CD8-positive, alpha-beta memory T cell (primary cell): ENCODE results near the gene CLCN7. TPM values are rescaled to one million over a fixed set of nuclear protein-coding genes. Genes with fewer than 3 reads are reported as not detected.

ENCODE experiments used
- CTCF ChIA-PET: fragments of 350-600 bp; sonication (Branson Sonifier 250); formaldehyde crosslinking; loops from one replicate; lab custom pipeline; 2021; ENCODE audit warnings: antibody characterized with exemption; lab: Charles Lee
- POLR2A ChIA-PET: fragments of 350-600 bp; sonication (Branson Sonifier 250); formaldehyde crosslinking; loops from one replicate; lab custom pipeline; 2021; ENCODE audit warnings: antibody characterized with exemption; lab: Charles Lee
- DNase-seq, 5 donors: peaks; one replicate each; pipeline versions ENCODE4 v3.0.0 to v3.0.0-alpha.2; 2020 to 2022; ENCODE audit warnings: mixed read lengths in 1 of 5
- H3K27ac ChIP-seq: one replicate; pipeline ENCODE4 v1.7.0; 2013; ENCODE audit warnings: low read depth, mild to moderate bottlenecking, low read length, moderate library complexity
- H3K27me3 ChIP-seq: 2 replicates; pipeline ENCODE4 v1.7.0; 2013; ENCODE audit warnings: low read length, mild to moderate bottlenecking; ENCODE audit not compliant: insufficient read depth, poor library complexity, severe bottlenecking
- H3K36me3 ChIP-seq: 2 replicates; pipeline ENCODE4 v1.7.0; 2013; ENCODE audit warnings: mild to moderate bottlenecking, low read length, moderate library complexity; ENCODE audit not compliant: insufficient read depth
- H3K4me1 ChIP-seq: 2 replicates; pipeline ENCODE4 v1.7.0; 2013; ENCODE audit warnings: mild to moderate bottlenecking, low read length, moderate library complexity; ENCODE audit not compliant: insufficient read depth
- H3K4me3 ChIP-seq: 2 replicates; pipeline ENCODE4 v1.7.0; 2013; ENCODE audit warnings: mild to moderate bottlenecking, low read length
- H3K9me3 ChIP-seq: 2 replicates; pipeline ENCODE4 v1.7.0; 2013; ENCODE audit warnings: mild to moderate bottlenecking, low read length
- H3K27ac Mint-ChIP-seq, 8 donors: one replicate each; pipeline ENCODE4 v1.8.0; 2020 to 2021; ENCODE audit warnings: mixed read lengths in 8 of 8, mild to moderate bottlenecking in 6 of 8, inconsistent platforms in 3 of 8, moderate library complexity in 3 of 8
- H3K27me3 Mint-ChIP-seq, 2 donors: one replicate each; pipeline ENCODE4 v1.8.0; 2020 to 2021; ENCODE audit warnings: mixed read lengths in 2 of 2, mild to moderate bottlenecking in 1 of 2, moderate library complexity in 1 of 2
- H3K36me3 Mint-ChIP-seq, 3 donors: one replicate each; pipeline ENCODE4 v1.8.0; 2020 to 2021; ENCODE audit warnings: mixed read lengths in 3 of 3, inconsistent platforms in 1 of 3, mild to moderate bottlenecking in 1 of 3
- H3K4me1 Mint-ChIP-seq, 3 donors: one replicate each; pipeline ENCODE4 v1.8.0; 2020 to 2021; ENCODE audit warnings: mixed read lengths in 3 of 3, inconsistent platforms in 1 of 3, mild to moderate bottlenecking in 1 of 3
- H3K4me3 Mint-ChIP-seq, 7 donors: one replicate each; pipeline ENCODE4 v1.8.0; 2020 to 2021; ENCODE audit warnings: mixed read lengths in 7 of 7, mild to moderate bottlenecking in 6 of 7, moderate library complexity in 4 of 7, inconsistent platforms in 2 of 7
- H3K9me3 Mint-ChIP-seq, 5 donors: one replicate each; pipeline ENCODE4 v1.8.0; 2020 to 2022; ENCODE audit warnings: mixed read lengths in 5 of 5, mild to moderate bottlenecking in 3 of 5, moderate library complexity in 2 of 5, inconsistent platforms in 1 of 5
- polyA plus RNA-seq: library from polyadenylated mRNA; unstranded; fragments of 300-500 nt; fragmentation: Illumina TruSeq; gene quantifications from one replicate; pipeline ENCODE4 v1.2.3, GENCODE V29; 2021
- total RNA-seq, 2 experiments: library from RNA; stranded (reverse); gene quantifications; one replicate each; pipeline ENCODE4 v1.2.3, GENCODE V29; 2021

Gene CLCN7
- total and polyA plus RNA-seq, 3 experiments from 2014 or later = 29.3 to 59.1 (median 52.8) TPM

GRCh38 chr16:1512774-1513173 is 37.9 kb upstream of the CLCN7 start:
- DNase-seq = no peak
- H3K9me3 ChIP-seq = no peaks in the 10 kb centered on the region
- Mint-ChIP-seq H3K27me3 (no peaks in the 10 kb centered on the region), H3K4me3 (no peak overlapping the region), H3K9me3 (peaks cover 0 to 4% (median 1%) of the 10 kb centered on the region in 5 donors), H3K27ac (peak overlapping the region in 3 of 8 donors; percentile 30 to 79 (median 74)), H3K36me3 (peaks cover 3 to 6% (median 5%) of the 10 kb centered on the region in 3 donors), H3K4me1 (no peaks in the 10 kb centered on the region)
- no peaks in the 10 kb centered on the region for H3K36me3 ChIP-seq
- no peaks in the 10 kb centered on the region for H3K27me3 ChIP-seq
- ChIA-PET POLR2A (interaction anchor here (0.6 kb wide), 1 partner anchor 220 kb away, joined by 3 read pairs; no protein-coding TSS in a partner anchor), CTCF (no interaction called here)
- no peak overlapping the region for H3K27ac ChIP-seq
- H3K4me3 ChIP-seq = no peak overlapping the region
- H3K4me1 ChIP-seq = no peaks in the 10 kb centered on the region

GRCh38 chr16:1511662-1512569 is 37.1 kb upstream of the CLCN7 start:
- Histone ChIP-seq H3K9me3 (no peaks in the 10 kb centered on the region), H3K27me3 (no peaks in the 10 kb centered on the region), H3K27ac (no peak overlapping the region), H3K4me3 (no peak overlapping the region), H3K36me3 (no peaks in the 10 kb centered on the region), H3K4me1 (no peaks in the 10 kb centered on the region)
- Mint-ChIP-seq H3K4me3 (no peak overlapping the region), H3K36me3 (peaks cover 5 to 9% (median 5%) of the 10 kb centered on the region in 3 donors), H3K9me3 (peaks cover 0 to 4% (median 1%) of the 10 kb centered on the region in 5 donors), H3K4me1 (no peaks in the 10 kb centered on the region), H3K27me3 (no peaks in the 10 kb centered on the region), H3K27ac (peak overlapping the region in 2 of 8 donors; percentile 30 to 58)
- DNase-seq = no peak
- POLR2A ChIA-PET = interaction anchor here (0.6 kb wide), 1 partner anchor 221 kb away, joined by 3 read pairs; no protein-coding TSS in a partner anchor
- CTCF ChIA-PET = no interaction called here

GRCh38 chr16:1510941-1511351 is 36.1 kb upstream of the CLCN7 start:
- H3K36me3 Mint-ChIP-seq = peaks cover 5 to 15% (median 5%) of the 10 kb centered on the region in 3 donors
- ChIA-PET POLR2A (no interaction called here), CTCF (no interaction called here)
- no peak for DNase-seq
- no peak overlapping the region for H3K4me3 ChIP-seq
- no peaks in the 10 kb centered on the region for H3K27me3 Mint-ChIP-seq
- no peak overlapping the region for H3K4me3 Mint-ChIP-seq
- H3K9me3 ChIP-seq = no peaks in the 10 kb centered on the region
- no peak overlapping the region for H3K27ac Mint-ChIP-seq
- H3K27me3 ChIP-seq = no peaks in the 10 kb centered on the region
- no peaks in the 10 kb centered on the region for H3K36me3 ChIP-seq
- no peaks in the 10 kb centered on the region for H3K4me1 ChIP-seq
- no peaks in the 10 kb centered on the region for H3K4me1 Mint-ChIP-seq
- no peak overlapping the region for H3K27ac ChIP-seq
- H3K9me3 Mint-ChIP-seq = peaks cover 0 to 4% (median 1%) of the 10 kb centered on the region in 5 donors

GRCh38 chr16:1510272-1510671 is 35.4 kb upstream of the CLCN7 start:
- ChIA-PET POLR2A (no interaction called here), CTCF (no interaction called here)
- Histone ChIP-seq H3K4me3 (no peak overlapping the region), H3K27me3 (no peaks in the 10 kb centered on the region), H3K27ac (no peak overlapping the region), H3K9me3 (no peaks in the 10 kb centered on the region), H3K4me1 (no peaks in the 10 kb centered on the region), H3K36me3 (no peaks in the 10 kb centered on the region)
- no peaks in the 10 kb centered on the region for H3K4me1 Mint-ChIP-seq
- H3K36me3 Mint-ChIP-seq = peaks cover 5 to 19% (median 5%) of the 10 kb centered on the region in 3 donors
- peak overlapping the region in 1 of 8 donors; percentile 91 for H3K27ac Mint-ChIP-seq
- H3K9me3 Mint-ChIP-seq = peaks cover 0 to 4% (median 1%) of the 10 kb centered on the region in 5 donors
- H3K27me3 Mint-ChIP-seq = no peaks in the 10 kb centered on the region
- H3K4me3 Mint-ChIP-seq = no peak overlapping the region
- DNase-seq = no peak

- Mint-ChIP-seq H3K27me3 (no peaks in the 10 kb centered on the region), H3K36me3 (peaks cover 2 to 24% (median 5%) of the 10 kb centered on the region in 3 donors), H3K4me3 (no peak overlapping the region), H3K9me3 (peaks cover 0 to 4% (median 1%) of the 10 kb centered on the region in 5 donors), H3K4me1 (no peaks in the 10 kb centered on the region), H3K27ac (peak overlapping the region in 1 of 8 donors; percentile 91)
- CTCF ChIA-PET = no interaction called here
- DNase-seq = no peak
- Histone ChIP-seq H3K27ac (no peak overlapping the region), H3K9me3 (no peaks in the 10 kb centered on the region), H3K4me3 (no peak overlapping the region), H3K36me3 (no peaks in the 10 kb centered on the region), H3K27me3 (no peaks in the 10 kb centered on the region), H3K4me1 (no peaks in the 10 kb centered on the region)
- POLR2A ChIA-PET = no interaction called here
Measured at GRCh38 chr16:1509307-1510221, 34.7 kb upstream of the CLCN7 start.

- Mint-ChIP-seq H3K27ac (no peak overlapping the region), H3K9me3 (peaks cover 0 to 2% (median 1%) of the 10 kb centered on the region in 5 donors), H3K4me1 (no peaks in the 10 kb centered on the region), H3K4me3 (no peak overlapping the region), H3K27me3 (no peaks in the 10 kb centered on the region), H3K36me3 (peaks cover 2 to 25% (median 5%) of the 10 kb centered on the region in 3 donors)
- no peak overlapping the region for H3K4me3 ChIP-seq
- H3K4me1 ChIP-seq = no peaks in the 10 kb centered on the region
- POLR2A ChIA-PET = no interaction called here
- no peaks in the 10 kb centered on the region for H3K9me3 ChIP-seq
- no peak overlapping the region for H3K27ac ChIP-seq
- no peaks in the 10 kb centered on the region for H3K27me3 ChIP-seq
- H3K36me3 ChIP-seq = no peaks in the 10 kb centered on the region
- DNase-seq = no peak
- CTCF ChIA-PET = no interaction called here
Measured at GRCh38 chr16:1508494-1509187, 33.8 kb upstream of the CLCN7 start.

GRCh38 chr16:1506494-1507213 is 31.8 kb upstream of the CLCN7 start:
- DNase-seq = no peak
- Histone ChIP-seq H3K27ac (no peak overlapping the region), H3K9me3 (no peaks in the 10 kb centered on the region), H3K4me3 (no peak overlapping the region), H3K36me3 (no peaks in the 10 kb centered on the region), H3K4me1 (no peaks in the 10 kb centered on the region), H3K27me3 (no peaks in the 10 kb centered on the region)
- no peak overlapping the region for H3K27ac Mint-ChIP-seq
- no peaks in the 10 kb centered on the region for H3K9me3 Mint-ChIP-seq
- ChIA-PET CTCF (no interaction called here), POLR2A (no interaction called here)
- H3K4me3 Mint-ChIP-seq = no peak overlapping the region
- H3K36me3 Mint-ChIP-seq = peaks cover 0 to 36% (median 2%) of the 10 kb centered on the region in 3 donors
- no peaks in the 10 kb centered on the region for H3K4me1 Mint-ChIP-seq
- H3K27me3 Mint-ChIP-seq = no peaks in the 10 kb centered on the region
